Endothelial cell of umbilical vein (primary cell): ENCODE data around the gene CRY1. TPM values are rescaled to one million over a fixed set of nuclear protein-coding genes. Genes with fewer than 3 reads are reported as not detected.

Experiments
- BruUV-seq: library from RNA; stranded (reverse); fragments of 400-500 nt; replicated peaks from 2 replicates; lab custom pipeline; 2021; lab: Mats Ljungman, UMichigan
- CTCF ChIA-PET: fragments of 300-600, 350-600 bp; sonication (Branson Sonifier 250); formaldehyde crosslinking; loops from one replicate; lab custom pipeline; 2021; ENCODE audit warnings: antibody characterized with exemption, inconsistent platforms; lab: Charles Lee
- POLR2A ChIA-PET: fragments of 300-600, 350-600 bp; sonication (Branson Sonifier 250); formaldehyde crosslinking; loops from one replicate; lab custom pipeline; 2021; ENCODE audit warnings: antibody characterized with exemption, inconsistent platforms; lab: Charles Lee
- DNase-seq: peaks from one replicate; pipeline ENCODE4 v3.0.0-alpha.2; 2011; ENCODE audit warnings: low read depth, low spot score
- FAIRE-seq: peaks from 2 replicates; lab custom pipeline; 2011; peaks lifted over from hg19 to GRCh38; lab: Jason Lieb, UNC
- H2AFZ ChIP-seq: 2 replicates; pipeline ENCODE4 v1.6.0; 2012; ENCODE audit warnings: low read depth, low read length, control low read depth, inconsistent platforms
- H3K27ac ChIP-seq: 2 replicates; pipeline ENCODE4 v1.5.1; 2011; ENCODE audit warnings: low read depth, mild to moderate bottlenecking, control low read depth, low read length, moderate library complexity; ENCODE audit not compliant: insufficient read depth
- H3K27me3 ChIP-seq, 2 experiments: 2 replicates each; pipeline versions ENCODE4 v1.6.0 to v1.6.1; 2011; ENCODE audit warnings: low read length in 2 of 2, mixed read lengths in 1 of 2; ENCODE audit not compliant: control insufficient read depth in 2 of 2, insufficient read depth in 2 of 2
- H3K36me3 ChIP-seq, 2 experiments: 2 replicates in 1 of 2; 3 replicates in 1 of 2; pipeline ENCODE4 v1.5.1; 2011; ENCODE audit warnings: low read length in 2 of 2, mild to moderate bottlenecking in 1 of 2, moderate library complexity in 1 of 2; ENCODE audit not compliant: control insufficient read depth in 2 of 2, insufficient read depth in 2 of 2; ENCODE audit errors: extremely low read depth in 1 of 2
- H3K4me1 ChIP-seq: 3 replicates; pipeline ENCODE4 v1.5.1; 2011; ENCODE audit warnings: mild to moderate bottlenecking, low read length; ENCODE audit not compliant: control insufficient read depth, insufficient read depth; ENCODE audit errors: extremely low read depth
- H3K4me2 ChIP-seq: 2 replicates; pipeline ENCODE4 v1.6.1; 2011; ENCODE audit warnings: low read length, control low read depth, mixed read lengths; ENCODE audit not compliant: insufficient read depth
- H3K4me3 ChIP-seq, 3 experiments: fragments of 200-600 bp in 1 of 3; sonication (generic), shearing (Covaris generic) in 1 of 3; replicated peaks in 1 of 3; 2 replicates each; pipeline ENCODE4 v1.5.1; 2011 to 2016; ENCODE audit warnings: control low read depth in 3 of 3, low read length in 3 of 3, mild to moderate bottlenecking in 2 of 3, inconsistent platforms in 1 of 3, low read depth in 1 of 3, moderate library complexity in 1 of 3; ENCODE audit not compliant: insufficient read depth in 1 of 3
- H3K79me2 ChIP-seq: 2 replicates; pipeline ENCODE4 v1.6.0; 2012; ENCODE audit warnings: low read length, inconsistent platforms; ENCODE audit not compliant: control insufficient read depth, insufficient read depth
- H3K9ac ChIP-seq: replicated peaks from 2 replicates; pipeline ENCODE3; 2011; ENCODE audit warnings: low read length, control low read depth; ENCODE audit not compliant: insufficient read depth; ENCODE audit errors: extremely low read depth
- H3K9me1 ChIP-seq: replicated peaks from 3 replicates; pipeline ENCODE4 v1.6.0; 2011; ENCODE audit warnings: mild to moderate bottlenecking, low read length; ENCODE audit not compliant: control insufficient read depth, insufficient read depth; ENCODE audit errors: extremely low read depth
- H3K9me3 ChIP-seq: replicated peaks from 2 replicates; pipeline ENCODE4 v1.5.1; 2012; ENCODE audit warnings: low read length, inconsistent platforms; ENCODE audit not compliant: control insufficient read depth, insufficient read depth
- H4K20me1 ChIP-seq: replicated peaks from 2 replicates; pipeline ENCODE3; 2011; ENCODE audit warnings: mild to moderate bottlenecking, low read length; ENCODE audit not compliant: control insufficient read depth, insufficient read depth; ENCODE audit errors: extremely low read depth
- EZH2 ChIP-seq: IDR thresholded peaks from 2 replicates; pipeline ENCODE4 v1.6.1; 2012; ENCODE audit warnings: borderline replicate concordance, low read depth, mild to moderate bottlenecking, moderate library complexity, low read length, inconsistent platforms; ENCODE audit not compliant: severe bottlenecking
- FOS ChIP-seq: IDR thresholded peaks from 2 replicates; pipeline ENCODE4 v1.6.1; 2011; ENCODE audit warnings: mild to moderate bottlenecking, low read length, moderate library complexity, borderline replicate concordance; ENCODE audit not compliant: insufficient read depth
- GATA2 ChIP-seq: IDR thresholded peaks from 2 replicates; pipeline ENCODE4 v1.7.0; 2011; ENCODE audit warnings: low read depth, mild to moderate bottlenecking, moderate library complexity, mixed read lengths, low read length; ENCODE audit not compliant: insufficient read length, insufficient read depth
- JUN ChIP-seq: IDR thresholded peaks from 2 replicates; pipeline ENCODE4 v1.6.1; 2011; ENCODE audit warnings: borderline replicate concordance, low read depth; ENCODE audit not compliant: insufficient read length, insufficient read depth
- MYC ChIP-seq: IDR thresholded peaks from one replicate; pipeline ENCODE4 v1.6.1; 2011; ENCODE audit warnings: mild to moderate bottlenecking, low read depth, low read length
- POLR2A ChIP-seq: IDR thresholded peaks from 2 replicates; pipeline ENCODE4 v1.6.1; 2012; ENCODE audit warnings: low read depth, mild to moderate bottlenecking, control low read depth, low read length
- POLR2AphosphoS5 ChIP-seq: IDR thresholded peaks from 2 replicates; pipeline ENCODE4 v1.6.1; 2012; ENCODE audit warnings: low read depth, mild to moderate bottlenecking, control low read depth, low read length, moderate library complexity; ENCODE audit not compliant: insufficient read depth
- dilution Hi-C: fragments of 300-500 bp; cut with MboI; formaldehyde crosslinking; loops from one replicate; pipeline ENCODE4 v1.15.0; 2019; ENCODE audit warnings: low sequenced_read_pairs; ENCODE audit not compliant: extremely low pct_ligation_motif_present
- intact Hi-C: fragments of 100-400 bp; cut with micrococcal nuclease; formaldehyde crosslinking; loops from one replicate; pipeline ENCODE4 v1.10.0; 2022
- polyA plus RNA-seq, 4 experiments: library from polyadenylated mRNA; depleted of rRNA in 3 of 4; stranded (reverse) in 3 of 4; unstranded in 1 of 4; fragments of >200 nt; gene quantifications; 2 replicates each; pipeline versions ENCODE4 v1.2.1 to v1.2.3, GENCODE V29; 2011 to 2012; ENCODE audit warnings: missing spikeins in 1 of 4
- total RNA-seq: library from RNA; stranded (reverse); gene quantifications from 2 replicates; pipeline ENCODE4 v1.2.3, GENCODE V29; 2021
- TF ChIP-seq, protein P1 (sequence below): IDR thresholded peaks from 2 replicates; pipeline ENCODE4 v1.6.1; 2011; ENCODE audit not compliant: insufficient read depth, insufficient read length
- TF ChIP-seq, protein P2 (sequence below), 2 donors: IDR thresholded peaks; 1 replicate in 1 of 2; 2 replicates in 1 of 2; pipeline ENCODE4 v1.5.1; 2011; ENCODE audit warnings: low read length in 2 of 2, mild to moderate bottlenecking in 2 of 2, moderate library complexity in 2 of 2, control low read depth in 1 of 2, inconsistent platforms in 1 of 2, low read depth in 1 of 2; ENCODE audit not compliant: insufficient read depth in 1 of 2; ENCODE audit errors: extremely low read depth in 1 of 2

CRY1 gene
- total and polyA plus RNA-seq, 2 donors (not counting 3 experiments of a cell fraction or from before 2014, with no cell fraction given): 11.4 to 21.0 TPM

DNA sequence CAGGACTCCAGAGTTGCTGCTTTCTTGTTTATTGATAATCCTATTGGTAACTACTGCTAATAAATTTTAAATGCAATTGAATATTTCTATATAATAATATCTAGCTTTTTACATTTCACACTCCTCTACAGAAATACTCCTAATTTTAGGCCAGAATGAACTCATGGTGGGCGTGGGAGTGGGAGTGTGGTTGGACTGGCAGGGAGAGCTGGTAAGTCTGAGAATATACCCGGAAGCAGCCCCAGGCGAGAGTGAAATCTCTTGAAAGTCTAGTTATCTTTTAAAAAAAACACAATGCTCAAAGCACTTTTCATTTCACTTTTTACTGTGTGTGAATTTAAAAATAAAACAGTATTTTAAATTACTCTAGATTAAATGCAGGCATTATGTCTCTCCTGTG lies 132.9 kb downstream of the CRY1 start:
- dilution Hi-C loops: no loop called here

More for the DNA sequence above, 132.9 kb downstream of the CRY1 start:
- ChIA-PET CTCF (interaction anchor here (0.9 kb wide), 1 partner anchor 9 kb away, joined by 3 read pairs; no protein-coding TSS in a partner anchor), POLR2A (no interaction called here)
- Histone ChIP-seq H3K79me2 (peaks cover 89% of the 10 kb centered on the region), H3K9me3 (no peaks in the 10 kb centered on the region), H3K4me1 (peaks cover 3% of the 10 kb centered on the region), H2AFZ (no peak overlapping the region), H3K4me2 (no peak overlapping the region), H3K36me3 (peaks cover 0 to 17% of the 10 kb centered on the region in 2 experiments), H3K27me3 (no peaks in the 10 kb centered on the region), H3K4me3 (no peak overlapping the region), H3K9ac (no peak overlapping the region), H3K9me1 (peaks cover 4% of the 10 kb centered on the region), H3K27ac (no peak overlapping the region), H4K20me1 (peaks cover 20% of the 10 kb centered on the region)
- no TSS peak for BruUV-seq
- TF ChIP-seq, protein P1, sequence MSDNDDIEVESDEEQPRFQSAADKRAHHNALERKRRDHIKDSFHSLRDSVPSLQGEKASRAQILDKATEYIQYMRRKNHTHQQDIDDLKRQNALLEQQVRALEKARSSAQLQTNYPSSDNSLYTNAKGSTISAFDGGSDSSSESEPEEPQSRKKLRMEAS: no peak
- TF ChIP-seq JUN (no peak), POLR2A (no peak), FOS (no peak), POLR2AphosphoS5 (no peak), GATA2 (no peak), MYC (no peak), EZH2 (no peak)
- TF ChIP-seq, protein P2, sequence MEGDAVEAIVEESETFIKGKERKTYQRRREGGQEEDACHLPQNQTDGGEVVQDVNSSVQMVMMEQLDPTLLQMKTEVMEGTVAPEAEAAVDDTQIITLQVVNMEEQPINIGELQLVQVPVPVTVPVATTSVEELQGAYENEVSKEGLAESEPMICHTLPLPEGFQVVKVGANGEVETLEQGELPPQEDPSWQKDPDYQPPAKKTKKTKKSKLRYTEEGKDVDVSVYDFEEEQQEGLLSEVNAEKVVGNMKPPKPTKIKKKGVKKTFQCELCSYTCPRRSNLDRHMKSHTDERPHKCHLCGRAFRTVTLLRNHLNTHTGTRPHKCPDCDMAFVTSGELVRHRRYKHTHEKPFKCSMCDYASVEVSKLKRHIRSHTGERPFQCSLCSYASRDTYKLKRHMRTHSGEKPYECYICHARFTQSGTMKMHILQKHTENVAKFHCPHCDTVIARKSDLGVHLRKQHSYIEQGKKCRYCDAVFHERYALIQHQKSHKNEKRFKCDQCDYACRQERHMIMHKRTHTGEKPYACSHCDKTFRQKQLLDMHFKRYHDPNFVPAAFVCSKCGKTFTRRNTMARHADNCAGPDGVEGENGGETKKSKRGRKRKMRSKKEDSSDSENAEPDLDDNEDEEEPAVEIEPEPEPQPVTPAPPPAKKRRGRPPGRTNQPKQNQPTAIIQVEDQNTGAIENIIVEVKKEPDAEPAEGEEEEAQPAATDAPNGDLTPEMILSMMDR (IDR thresholded peaks at IDR 0.05; ENCODE audit: extremely low read depth in 1 of 2, insufficient read depth in 1 of 2, low read depth in 1 of 2, low read length in 2 of 2): no peak
- DNase-seq: no peak
- intact Hi-C loops: no loop called here
- no peak for FAIRE-seq
